H1 (cell line): ENCODE results near the gene C3AR1. TPM values are rescaled to one million over a fixed set of nuclear protein-coding genes. Genes with fewer than 3 reads are reported as not detected.
A peak's percentile ranks its signal among the peaks of the same experiment; 100 is the strongest.

Source experiments
- CTCF ChIA-PET: fragments of 300-600 bp; sonication (Branson Sonifier 250); formaldehyde crosslinking; loops from one replicate; lab custom pipeline; 2021; ENCODE audit not compliant: partially characterized antibody; lab: Charles Lee
- POLR2A ChIA-PET: fragments of 300-600 bp; sonication (Branson Sonifier 250); formaldehyde crosslinking; loops from one replicate; lab custom pipeline; 2021; ENCODE audit warnings: inconsistent platforms; ENCODE audit not compliant: partially characterized antibody; lab: Charles Lee
- DNase-seq, 2 experiments: peaks; one replicate each; pipeline versions ENCODE4 v3.0.0 to v3.0.0-alpha.2; 2010 to 2022; ENCODE audit warnings: low spot score in 2 of 2, low read depth in 1 of 2, mixed read lengths in 1 of 2
- FAIRE-seq: peaks from 2 replicates; lab custom pipeline; 2011; peaks lifted over from hg19 to GRCh38; lab: Jason Lieb, UNC
- H2AFZ ChIP-seq: 2 replicates; pipeline ENCODE4 v1.8.1; 2012; ENCODE audit warnings: low read length, inconsistent platforms
- H2AK5ac ChIP-seq: 2 replicates; pipeline ENCODE4 v1.6.1; 2013; ENCODE audit warnings: low read depth, low read length
- H2BK120ac ChIP-seq: replicated peaks from 2 replicates; pipeline ENCODE3; 2013; ENCODE audit warnings: low read depth, low read length, inconsistent platforms
- H2BK12ac ChIP-seq: 2 replicates; pipeline ENCODE4 v1.6.1; 2013; ENCODE audit warnings: low read depth, low read length
- H2BK15ac ChIP-seq: 2 replicates; pipeline ENCODE4 v1.6.1; 2013; ENCODE audit warnings: low read length
- H2BK20ac ChIP-seq: 2 replicates; pipeline ENCODE4 v1.6.1; 2013; ENCODE audit warnings: low read length
- H2BK5ac ChIP-seq: 2 replicates; pipeline ENCODE4 v1.6.1; 2013; ENCODE audit warnings: low read depth, low read length
- H3K14ac ChIP-seq: 2 replicates; pipeline ENCODE4 v1.6.1; 2013; ENCODE audit warnings: inconsistent platforms; ENCODE audit not compliant: insufficient read length
- H3K18ac ChIP-seq: 2 replicates; pipeline ENCODE4 v1.6.1; 2013; ENCODE audit warnings: low read length; ENCODE audit errors: extremely low read depth
- H3K23ac ChIP-seq: 2 replicates; pipeline ENCODE4 v1.6.1; 2013; ENCODE audit warnings: inconsistent platforms; ENCODE audit not compliant: insufficient read length
- H3K23me2 ChIP-seq: 2 replicates; pipeline ENCODE4 v1.6.1; 2013; ENCODE audit warnings: low read depth, low read length
- H3K27ac ChIP-seq: 2 replicates; pipeline ENCODE4 v1.6.1; 2011; ENCODE audit warnings: low read depth, low read length, inconsistent platforms
- H3K27me3 ChIP-seq, 4 experiments: replicated peaks in 1 of 4; 1 replicate in 1 of 4; 2 replicates in 3 of 4; pipeline versions ENCODE4 v1.6.1 to v1.8.1; 2011 to 2013; ENCODE audit warnings: low read length in 3 of 4, mild to moderate bottlenecking in 3 of 4, inconsistent platforms in 2 of 4, mixed read lengths in 2 of 4, moderate library complexity in 1 of 4; ENCODE audit not compliant: control insufficient read depth in 3 of 4, insufficient read depth in 3 of 4; ENCODE audit errors: extremely low read depth in 1 of 4
- H3K36me3 ChIP-seq, 4 experiments: 2 replicates each; pipeline versions ENCODE4 v1.6.1 to v1.8.1; 2011 to 2013; ENCODE audit warnings: mild to moderate bottlenecking in 4 of 4, low read length in 3 of 4, moderate library complexity in 2 of 4, control low read depth in 1 of 4, inconsistent platforms in 1 of 4; ENCODE audit not compliant: insufficient read depth in 4 of 4, control insufficient read depth in 2 of 4
- H3K4ac ChIP-seq: replicated peaks from 2 replicates; pipeline ENCODE3; 2013; ENCODE audit warnings: low read length, low read depth, mixed read lengths, inconsistent platforms; ENCODE audit not compliant: insufficient read length
- H3K4me1 ChIP-seq, 4 experiments: replicated peaks in 1 of 4; 1 replicate in 1 of 4; 2 replicates in 3 of 4; pipeline versions ENCODE4 v1.6.1 to v1.8.1; 2011 to 2013; ENCODE audit warnings: low read length in 3 of 4, inconsistent platforms in 2 of 4, mixed read lengths in 1 of 4; ENCODE audit not compliant: insufficient read depth in 4 of 4, control insufficient read depth in 3 of 4
- H3K4me2 ChIP-seq, 2 experiments: 2 replicates each; pipeline versions ENCODE4 v1.6.1 to v1.8.1; 2011 to 2013; ENCODE audit warnings: low read depth in 2 of 2, low read length in 2 of 2, control low read depth in 1 of 2, inconsistent platforms in 1 of 2, mild to moderate bottlenecking in 1 of 2; ENCODE audit not compliant: insufficient read depth in 1 of 2
- H3K4me3 ChIP-seq, 4 experiments: fragments of 200-600, 300-600 bp in 1 of 4; sonication (generic), shearing (Covaris generic), sonication (Bioruptor Twin) in 1 of 4; 2 replicates each; pipeline versions ENCODE4 v1.5.1 to v1.8.1; 2011 to 2016; ENCODE audit warnings: low read length in 4 of 4, low read depth in 3 of 4, control low read depth in 2 of 4, inconsistent platforms in 2 of 4, mild to moderate bottlenecking in 2 of 4, mixed read lengths in 1 of 4, moderate library complexity in 1 of 4; ENCODE audit not compliant: insufficient read depth in 2 of 4; ENCODE audit errors: extremely low read depth in 1 of 4
- H3K56ac ChIP-seq: replicated peaks from 2 replicates; pipeline ENCODE3; 2013; ENCODE audit warnings: low read depth, mild to moderate bottlenecking, mixed read lengths, low read length, inconsistent platforms; ENCODE audit not compliant: insufficient read length
- H3K79me1 ChIP-seq: 2 replicates; pipeline ENCODE4 v1.6.1; 2013; ENCODE audit warnings: low read depth, low read length, control low read depth
- H3K79me2 ChIP-seq, 2 experiments: 2 replicates each; pipeline versions ENCODE4 v1.6.1 to v1.8.1; 2012 to 2013; ENCODE audit warnings: low read length in 2 of 2, mild to moderate bottlenecking in 2 of 2, inconsistent platforms in 1 of 2; ENCODE audit not compliant: insufficient read depth in 2 of 2, control insufficient read depth in 1 of 2
- H3K9ac ChIP-seq, 4 experiments: replicated peaks in 1 of 4; 1 replicate in 1 of 4; 2 replicates in 3 of 4; pipeline versions ENCODE4 v1.6.1 to v1.8.1; 2011 to 2013; ENCODE audit warnings: low read depth in 3 of 4, low read length in 3 of 4, control low read depth in 2 of 4, mild to moderate bottlenecking in 2 of 4, moderate library complexity in 2 of 4, inconsistent platforms in 1 of 4; ENCODE audit errors: extremely low read depth in 1 of 4
- H3K9me3 ChIP-seq, 2 experiments: 2 replicates each; pipeline versions ENCODE4 v1.6.1 to v1.8.1; 2012 to 2013; ENCODE audit warnings: mild to moderate bottlenecking in 2 of 2, moderate library complexity in 2 of 2, control low read depth in 1 of 2, inconsistent platforms in 1 of 2, low read depth in 1 of 2, low read length in 1 of 2, mixed read lengths in 1 of 2; ENCODE audit not compliant: insufficient read depth in 2 of 2
- H4K20me1 ChIP-seq, 2 experiments: replicated peaks in 1 of 2; 2 replicates each; pipeline versions ENCODE3 to v1.8.1; 2011 to 2013; ENCODE audit warnings: inconsistent platforms in 2 of 2, low read length in 2 of 2, mild to moderate bottlenecking in 1 of 2; ENCODE audit not compliant: insufficient read depth in 2 of 2, control insufficient read depth in 1 of 2
- H4K5ac ChIP-seq: 2 replicates; pipeline ENCODE4 v1.6.1; 2013; ENCODE audit warnings: low read length, low read depth, mixed read lengths, inconsistent platforms; ENCODE audit not compliant: insufficient read length
- H4K8ac ChIP-seq: 2 replicates; pipeline ENCODE4 v1.8.0; 2013; ENCODE audit warnings: mild to moderate bottlenecking, moderate library complexity, low read length, inconsistent platforms; ENCODE audit not compliant: insufficient read depth; ENCODE audit errors: extremely low read depth
- H4K91ac ChIP-seq: replicated peaks from 2 replicates; pipeline ENCODE3; 2013; ENCODE audit warnings: low read length, mixed read lengths, inconsistent platforms; ENCODE audit not compliant: insufficient read length
- ASH2L ChIP-seq: fragments of 200-600, 300-600 bp; sonication (generic); IDR thresholded peaks from one replicate; pipeline ENCODE4 v1.7.1; 2017; ENCODE audit warnings: low read length
- CHD1 ChIP-seq: IDR thresholded peaks from 2 replicates; pipeline ENCODE4 v1.6.1; 2012; ENCODE audit warnings: low read depth, low read length, improper control_type of control experiment
- CHD2 ChIP-seq: IDR thresholded peaks from 2 replicates; pipeline ENCODE4 v1.6.1; 2012; ENCODE audit warnings: low read length, improper control_type of control experiment
- KDM4A ChIP-seq: IDR thresholded peaks from one replicate; pipeline ENCODE4 v1.7.1; 2012; ENCODE audit warnings: low read depth, mild to moderate bottlenecking, moderate library complexity, low read length, inconsistent platforms; ENCODE audit not compliant: severe bottlenecking
- POLR2A ChIP-seq, 2 experiments: IDR thresholded peaks; 1 replicate in 1 of 2; 2 replicates in 1 of 2; pipeline ENCODE4 v1.6.1; 2011; ENCODE audit warnings: low read depth in 2 of 2, low read length in 2 of 2, mild to moderate bottlenecking in 2 of 2; ENCODE audit errors: control extremely low read depth in 1 of 2
- RBBP5 ChIP-seq: IDR thresholded peaks from 2 replicates; pipeline ENCODE4 v1.7.1; 2012; ENCODE audit warnings: low read depth, mild to moderate bottlenecking, inconsistent platforms, low read length, moderate library complexity, borderline replicate concordance
- SIN3A ChIP-seq, 2 experiments: IDR thresholded peaks in 1 of 2; conservative IDR thresholded peaks in 1 of 2; 2 replicates each; pipeline ENCODE4 v1.6.1; 2011 to 2012; ENCODE audit warnings: low read length in 2 of 2, improper control_type of control experiment in 1 of 2, low read depth in 1 of 2, mild to moderate bottlenecking in 1 of 2
- TAF1 ChIP-seq: IDR thresholded peaks from 2 replicates; pipeline ENCODE4 v1.6.1; 2011; ENCODE audit warnings: mild to moderate bottlenecking, low read depth, low read length
- WGBS, 2 experiments: shearing (Covaris generic) in 1 of 2; methylation state at CpG; one replicate each; pipeline versions ENCODE4 v1.1.6 to v1.1.7; 2013 to 2015; ENCODE audit warnings: low lambda C conversion rate in 2 of 2, mixed read lengths in 2 of 2, inconsistent platforms in 1 of 2, low coverage in 1 of 2, missing lambda C conversion rate in 1 of 2; ENCODE audit not compliant: insufficient replicate concordance in 2 of 2, insufficient coverage in 1 of 2, insufficient read length in 1 of 2; ENCODE audit errors: extremely low coverage in 1 of 2, missing lambda C conversion rate in 1 of 2; 5-methylcytosine and 5-hydroxymethylcytosine counted together
- polyA plus RNA-seq, 7 experiments: library from polyadenylated mRNA; depleted of rRNA in 3 of 7; stranded (reverse) in 5 of 7; unstranded in 2 of 7; fragments of >200 nt in 5 of 7; fragments of 200-250 nt in 2 of 7; gene quantifications; 1 replicate in 5 of 7; 2 replicates in 1 of 7; 4 replicates in 1 of 7; pipeline versions ENCODE4 v1.2.1 to v1.2.3, GENCODE V29; 2011 to 2013; ENCODE audit warnings: missing spikeins in 2 of 7, mixed read lengths in 2 of 7
- total RNA-seq: library from RNA; stranded (reverse); fragmentation: NEBNext Ultra II Directional; extraction: Animal tissue kit (Norgen Biotek cat#: 25700); gene quantifications from 2 replicates; pipeline ENCODE4 v1.2.1, GENCODE V29; 2021
- TF ChIP-seq, protein P1 (sequence below): IDR thresholded peaks from 2 replicates; pipeline ENCODE4 v1.6.1; 2011; ENCODE audit warnings: low read depth, mild to moderate bottlenecking, low read length; ENCODE audit not compliant: insufficient read depth

The C3AR1 gene
- total and polyA plus RNA-seq, 2 of the 8 experiments (the other 6 are each of a cell fraction or from before 2014, with no cell fraction given), result not detected

DNA sequence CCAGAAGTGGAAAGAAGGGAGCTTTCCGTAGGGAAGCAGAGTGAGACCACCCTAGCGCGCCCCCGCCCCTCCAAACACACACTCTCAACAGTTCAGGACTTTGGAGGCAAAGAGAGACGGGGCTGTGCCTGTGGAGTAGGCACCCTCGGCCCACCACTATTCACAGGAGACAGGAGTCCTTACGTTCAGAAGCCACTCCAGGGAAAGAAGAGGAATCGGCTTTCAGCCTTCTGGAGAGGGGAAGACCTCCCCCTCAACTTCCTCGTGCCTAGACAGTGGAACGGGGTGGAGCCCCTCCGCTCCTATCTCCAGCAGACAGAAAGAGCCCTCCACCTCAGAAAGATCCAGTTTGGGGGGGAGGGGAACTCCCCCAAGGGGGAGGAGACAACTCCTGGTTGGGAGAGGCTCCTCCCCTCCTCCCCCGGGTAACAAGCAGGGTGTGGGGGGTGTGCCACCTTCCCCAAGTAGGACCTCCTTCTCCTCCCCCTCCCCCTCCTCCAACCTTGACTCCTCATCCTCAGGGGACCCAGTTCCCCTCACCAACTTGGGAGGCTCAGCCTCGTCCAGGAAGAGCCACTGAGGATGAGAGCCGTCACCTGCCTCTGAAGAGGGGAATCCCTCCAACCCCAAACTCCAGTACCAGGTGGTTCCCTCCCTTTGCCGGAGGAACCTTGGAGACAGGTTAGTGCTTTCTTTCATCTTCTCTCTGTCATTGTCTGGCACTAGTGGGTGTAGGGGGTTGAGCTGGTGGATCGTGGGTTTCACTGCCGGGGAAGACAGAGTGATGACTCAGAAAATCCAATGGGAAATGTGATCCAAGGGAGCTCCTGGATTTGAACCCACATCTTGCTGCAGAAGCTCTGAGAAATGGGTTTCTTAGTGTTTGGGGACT, 32.8 kb downstream of the C3AR1 start:
- Histone ChIP-seq H2AFZ (peak overlapping the region; percentile 54; the same call in 1 of the 2 replicates), H3K79me1 (peaks cover 5% of the 10 kb centered on the region; the same call in 1 of the 2 replicates), H4K5ac (peak overlapping the region; percentile 52), H3K4ac (no peak overlapping the region), H3K23ac (no peak overlapping the region), H4K91ac (peak overlapping the region; percentile 62), H3K4me2 (peak overlapping the region; percentile 82 to 83), H4K20me1 (peaks cover 0 to 2% of the 10 kb centered on the region in 2 experiments), H3K36me3 (no peaks in the 10 kb centered on the region), H2BK12ac (peak overlapping the region; percentile 77; the same call in 1 of the 2 replicates), H3K56ac (peak overlapping the region; percentile 3), H3K79me2 (peaks cover 0 to 19% of the 10 kb centered on the region in 2 experiments; a peak in 1 of 4 replicates), H3K27me3 (no peaks in the 10 kb centered on the region), H3K4me3 (peak overlapping the region; percentile 80 to 91 (median 88)), H2BK20ac (no peak overlapping the region), H2BK15ac (peak overlapping the region; percentile 37; the same call in 1 of the 2 replicates), H4K8ac (peak overlapping the region; percentile 60; the same call in 1 of the 2 replicates), H3K18ac (peak overlapping the region; percentile 39; the same call in 1 of the 2 replicates), H2AK5ac (no peak overlapping the region), H2BK5ac (peak overlapping the region; percentile 42; the same call in 1 of the 2 replicates), H3K14ac (no peak overlapping the region), H3K4me1 (peaks cover 16 to 32% (median 24%) of the 10 kb centered on the region in 4 experiments), H3K23me2 (peaks cover 15% of the 10 kb centered on the region), H3K27ac (peak overlapping the region; percentile 24; the same call in 1 of the 2 replicates), H2BK120ac (no peak overlapping the region), H3K9me3 (no peaks in the 10 kb centered on the region), H3K9ac (peak overlapping the region in 3 of 4 experiments; percentile 25 to 57 (median 48); a peak in 5 of 7 replicates)
- 18% methylated on average over 16 of the region's 17 CpGs; no CpG with 5 or more reads in 1 of the 2 experiments for WGBS, 2 experiments
- ChIA-PET POLR2A (interaction anchor here (1.0 to 1.4 kb wide), 3 partner anchors 10 to 98 kb away, joined by 3 to 4 read pairs (median 4); partner anchors contain the start of gene SLC2A3), CTCF (interaction anchor here (1.0 to 1.7 kb wide), 2 partner anchors 17 to 45 kb away, joined by 4 read pairs; no protein-coding TSS in a partner anchor)
- FAIRE-seq (no peak), DNase-seq (no peak)
- TF ChIP-seq, protein P1, sequence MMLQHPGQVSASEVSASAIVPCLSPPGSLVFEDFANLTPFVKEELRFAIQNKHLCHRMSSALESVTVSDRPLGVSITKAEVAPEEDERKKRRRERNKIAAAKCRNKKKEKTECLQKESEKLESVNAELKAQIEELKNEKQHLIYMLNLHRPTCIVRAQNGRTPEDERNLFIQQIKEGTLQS, result no peak
- TF ChIP-seq POLR2A (IDR thresholded peaks at IDR 0.05; ENCODE audit: control extremely low read depth in 1 of 2, low read depth in 2 of 2, low read length in 2 of 2) (peak in 1 of 2 experiments; percentile 29; a peak in 1 of 3 replicates), CHD1 (no peak), TAF1 (peak; percentile 36; the same call in 1 of the 2 replicates), ASH2L (peak; percentile 24), RBBP5 (0 out of 2 replicates have a peak, but pooled peaks have one; percentile 14), SIN3A (conservative IDR thresholded peaks at IDR 0.05 in 1 of 2, IDR thresholded peaks at IDR 0.05 in 1 of 2; ENCODE audit: low read depth in 1 of 2, low read length in 2 of 2) (peak in 1 of 2 experiments; percentile 72; a peak in 1 of 4 replicates), CHD2 (0 out of 2 replicates have a peak, but pooled peaks have one; percentile 25), KDM4A (peak; percentile 25)
